ENCODE data around the gene TMPRSS13.
"Not testable (repeated sequence)": the region's sequence is repeated elsewhere in the genome, so short reads cannot be mapped to it uniquely, and the experiment has no call there.

TMPRSS13 gene

DNA sequence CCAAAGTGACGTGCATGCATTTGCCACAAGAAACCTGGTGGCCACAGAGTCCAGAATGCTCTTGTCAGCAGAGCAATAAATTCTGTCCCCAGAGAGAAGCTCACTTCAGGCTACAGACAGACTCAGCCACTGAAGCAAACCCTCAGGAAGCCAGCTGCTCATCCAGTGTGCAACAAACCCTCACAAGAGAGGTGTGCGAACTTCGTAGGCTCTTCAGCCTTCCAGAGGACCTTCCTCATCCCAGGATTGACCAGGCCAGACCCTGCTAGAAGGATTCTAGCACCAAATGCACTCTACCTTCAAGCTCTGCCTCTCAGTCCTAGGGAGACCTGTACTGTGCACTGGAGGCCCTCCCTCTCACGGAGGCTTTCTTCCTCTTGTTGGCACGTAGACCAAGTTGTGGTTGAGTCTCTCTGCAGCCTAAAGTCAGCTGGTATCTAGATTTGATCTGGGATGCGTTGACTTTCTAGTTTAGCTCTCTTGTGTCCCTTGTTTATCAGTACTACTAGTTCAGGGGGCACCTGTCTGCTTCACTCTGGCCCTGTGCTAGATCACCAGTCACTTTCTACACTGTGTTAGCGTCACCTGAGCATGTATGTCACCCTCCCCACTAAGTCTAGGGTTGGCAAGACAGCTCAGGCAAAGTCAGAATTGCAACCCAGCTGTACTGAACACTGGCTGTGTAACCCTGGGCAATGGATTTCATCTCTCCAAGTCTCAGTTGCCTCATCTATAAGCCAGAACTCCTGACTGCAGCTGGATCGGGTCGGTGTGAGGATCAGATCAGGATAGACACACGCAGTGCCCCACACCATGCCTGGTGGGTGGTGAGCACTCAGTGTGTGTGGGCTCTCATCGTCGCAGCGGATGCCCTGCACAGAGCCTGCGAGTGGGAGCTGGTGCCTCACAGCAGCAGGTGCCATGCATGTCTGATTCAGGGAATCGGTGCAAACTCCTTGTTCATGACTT is 22.1 kb upstream of the TMPRSS13 start:
- peak; percentile 61 for DNase-seq (ENCODE audit: low spot score)

DNA sequence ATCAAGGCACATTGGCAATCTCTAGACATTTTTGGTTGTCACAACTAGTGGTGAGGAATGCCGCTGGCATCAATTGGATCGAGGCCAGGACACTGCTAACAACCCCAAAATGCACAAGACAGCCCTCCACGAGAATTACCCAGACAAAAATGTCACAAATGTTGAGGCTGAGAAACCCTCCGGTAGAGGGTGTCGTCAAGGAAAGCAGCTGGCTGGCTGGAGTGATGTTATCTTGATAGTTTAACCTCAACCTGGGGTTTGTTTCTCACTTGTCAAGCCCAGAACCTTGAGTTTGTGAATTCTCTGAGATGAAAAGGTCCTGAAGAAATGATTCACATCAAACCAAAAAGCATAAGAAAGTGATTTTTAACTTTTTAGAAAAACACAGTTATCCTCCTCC is 21.1 kb upstream of the TMPRSS13 start:
- DNase-seq (ENCODE audit: low spot score) = peak; percentile 88

- DNase-seq (ENCODE audit: low spot score) = no peak
Observed at GRCh38 chr11:117949062-117949461, 19.9 kb upstream of the TMPRSS13 start.

DNA sequence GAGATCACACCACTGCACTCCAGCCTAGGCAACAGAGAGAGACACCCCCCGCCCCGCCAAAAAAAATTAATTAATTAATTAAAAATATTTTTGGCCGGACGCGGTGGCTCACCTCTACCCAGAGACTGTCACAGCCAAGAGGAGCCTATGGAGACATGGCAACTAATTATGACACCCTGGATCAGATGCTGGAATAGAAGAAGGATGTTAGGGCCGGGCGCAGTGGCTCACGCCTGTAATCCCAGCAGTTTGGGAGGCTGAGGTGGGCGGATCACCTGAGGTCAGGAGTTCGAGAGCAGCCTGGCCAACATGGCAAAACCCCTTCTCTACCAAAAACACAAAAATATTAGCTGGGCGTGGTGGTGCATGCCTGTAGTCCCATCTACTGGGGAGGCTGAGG is 19.3 kb upstream of the TMPRSS13 start:
- DNase-seq (ENCODE audit: low spot score) = not testable (repeated sequence)

GRCh38 chr11:117947751-117948150 is 18.5 kb upstream of the TMPRSS13 start:
- DNase-seq (ENCODE audit: low spot score) = not testable (repeated sequence)

DNA sequence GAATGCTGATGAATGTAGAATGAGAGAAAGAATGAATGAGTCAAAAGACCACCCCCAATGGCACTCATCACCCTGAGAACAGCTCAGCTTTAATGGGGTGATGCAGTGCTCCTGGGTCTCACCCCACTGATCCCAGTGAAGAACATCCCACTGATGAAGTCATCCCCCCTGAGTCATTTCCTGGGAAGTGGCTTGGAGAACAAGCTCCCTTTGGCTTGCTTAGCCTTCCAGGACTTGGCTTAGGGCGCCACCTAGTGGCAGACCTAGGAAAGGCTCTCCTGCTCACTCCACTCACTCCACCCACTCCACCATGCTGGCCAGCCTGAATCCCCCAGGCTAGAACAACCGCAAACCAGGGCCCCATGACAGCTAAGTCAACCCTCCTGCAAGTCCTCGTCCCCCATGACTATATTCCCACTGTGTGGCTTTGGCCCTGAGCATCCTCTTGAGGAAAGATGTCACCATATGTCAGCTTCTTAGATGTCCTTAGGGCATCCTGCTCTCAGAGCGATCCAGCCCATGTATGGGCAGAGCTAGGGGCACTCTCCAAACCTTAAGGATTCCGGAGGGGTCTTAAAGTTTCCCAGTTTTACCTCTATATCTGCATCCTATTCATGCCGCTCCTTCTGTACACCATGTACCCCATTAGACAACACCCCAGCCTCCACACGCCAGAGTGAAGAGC is 17.8 kb upstream of the TMPRSS13 start:
- DNase-seq (ENCODE audit: low spot score) = peak; percentile 84

DNA sequence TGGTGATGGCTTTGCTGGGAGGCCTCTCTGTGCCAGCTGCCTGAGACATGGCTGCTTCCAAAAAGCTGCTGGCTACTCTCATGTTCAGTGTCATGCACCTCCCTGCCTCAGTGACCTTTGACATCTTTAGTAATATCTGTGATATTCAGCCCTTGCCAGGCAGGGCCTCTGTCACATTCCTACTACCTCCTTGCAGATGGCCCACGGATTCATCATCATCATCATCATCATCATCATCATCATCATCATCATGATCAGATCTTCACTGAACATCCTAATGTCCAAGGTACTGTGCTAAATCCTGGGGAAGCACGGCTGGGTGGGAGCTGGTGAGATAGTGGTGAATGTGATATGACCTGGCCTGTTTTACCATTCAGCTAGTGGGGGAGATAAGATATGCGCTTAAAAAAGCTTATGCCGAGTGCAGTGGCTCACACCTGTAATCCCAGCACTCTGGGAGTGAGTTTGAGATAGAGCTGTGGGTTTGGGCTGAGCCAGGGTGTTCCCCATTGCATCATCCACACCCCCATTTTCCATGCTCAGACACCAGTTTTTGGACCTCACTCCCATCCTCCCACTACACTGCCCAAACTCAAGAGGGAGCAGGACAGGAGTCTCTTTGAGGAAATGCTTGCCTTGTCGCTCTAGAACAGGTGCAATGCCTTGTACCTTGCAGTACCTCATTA is 17.1 kb upstream of the TMPRSS13 start:
- DNase-seq (ENCODE audit: low spot score) = no peak

- no peak for DNase-seq (ENCODE audit: low spot score)
Observed at GRCh38 chr11:117945047-117945810, 16.0 kb upstream of the TMPRSS13 start.

GRCh38 chr11:117944554-117944953 is 15.4 kb upstream of the TMPRSS13 start:
- no peak for DNase-seq (ENCODE audit: low spot score)

GRCh38 chr11:117941976-117942654 is 12.9 kb upstream of the TMPRSS13 start:
- DNase-seq (ENCODE audit: low spot score) = no peak

GRCh38 chr11:117941163-117941707 is 12.0 kb upstream of the TMPRSS13 start:
- DNase-seq (ENCODE audit: low spot score) = no peak

DNA sequence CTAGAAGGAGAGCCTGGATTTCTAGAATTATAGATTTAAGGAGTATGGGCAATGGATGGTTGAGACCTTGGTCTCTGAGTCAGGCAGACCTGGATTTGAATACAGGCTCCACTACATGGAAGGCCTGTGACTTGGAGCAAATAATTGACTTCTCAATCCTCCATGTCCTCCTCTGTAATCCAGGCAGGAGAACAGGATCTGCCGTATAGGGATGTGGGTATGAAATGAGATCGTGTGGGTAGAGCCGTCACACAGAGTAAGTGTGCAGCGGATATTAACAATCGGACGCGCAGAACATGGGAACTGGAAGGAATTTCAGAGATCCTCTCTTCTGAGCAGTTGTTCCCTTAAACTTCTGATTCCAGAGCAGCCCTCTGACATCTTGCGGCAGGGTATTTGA is 11.5 kb upstream of the TMPRSS13 start:
- no peak for DNase-seq (ENCODE audit: low spot score)

- no peak for DNase-seq (ENCODE audit: low spot score)
Observed at GRCh38 chr11:117936973-117937372, 7.8 kb upstream of the TMPRSS13 start.

- no peak for DNase-seq (ENCODE audit: low spot score)
Observed at GRCh38 chr11:117934526-117935307, 5.5 kb upstream of the TMPRSS13 start.

- DNase-seq (ENCODE audit: low spot score) = no peak
Observed at GRCh38 chr11:117933930-117934329, 4.7 kb upstream of the TMPRSS13 start.

DNA sequence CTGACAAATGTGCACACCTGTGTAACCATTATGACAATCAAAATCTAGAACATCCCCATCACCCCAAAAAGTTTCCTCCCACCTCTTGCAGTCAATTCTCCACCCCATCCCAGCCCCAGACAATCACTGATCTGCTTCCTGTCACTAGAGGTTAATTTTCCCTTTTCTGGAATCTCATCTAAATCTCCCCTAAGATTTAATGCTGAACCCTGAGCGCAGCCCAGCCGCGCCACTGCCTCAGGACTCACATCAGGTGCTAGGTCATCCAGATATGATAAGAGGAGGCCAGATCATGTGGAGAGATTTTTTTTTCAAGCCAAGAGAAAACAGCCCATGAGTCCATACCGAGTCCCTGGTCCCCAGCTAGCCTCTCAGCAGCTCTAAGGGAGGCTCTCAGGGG is 4.3 kb upstream of the TMPRSS13 start:
- DNase-seq (ENCODE audit: low spot score) = no peak

DNA sequence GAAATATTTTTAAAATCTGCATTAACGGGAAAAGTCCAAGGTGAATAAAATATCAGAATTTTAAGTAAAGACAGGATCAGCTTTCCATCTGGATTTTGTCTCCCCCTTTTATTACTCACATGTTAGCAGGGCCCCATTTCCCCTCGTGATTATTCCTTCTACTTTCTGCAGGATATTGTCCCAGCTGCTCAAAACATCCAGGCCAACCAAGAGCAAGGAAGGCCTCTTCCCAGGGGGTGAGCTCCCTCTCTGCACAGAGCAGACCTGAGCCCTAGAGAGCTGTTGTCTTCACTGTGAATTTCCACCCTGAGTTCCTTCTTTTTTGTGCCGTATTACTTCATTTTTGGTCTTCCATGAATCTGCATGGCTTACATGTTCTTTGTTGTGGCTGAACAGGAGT is 3.7 kb upstream of the TMPRSS13 start:
- DNase-seq (ENCODE audit: low spot score) = no peak

- no peak for DNase-seq (ENCODE audit: low spot score)
Observed at GRCh38 chr11:117932426-117932825, 3.2 kb upstream of the TMPRSS13 start.

- peak; percentile 27 for DNase-seq (ENCODE audit: low spot score)
Observed at GRCh38 chr11:117931971-117932370, 2.8 kb upstream of the TMPRSS13 start.

DNA sequence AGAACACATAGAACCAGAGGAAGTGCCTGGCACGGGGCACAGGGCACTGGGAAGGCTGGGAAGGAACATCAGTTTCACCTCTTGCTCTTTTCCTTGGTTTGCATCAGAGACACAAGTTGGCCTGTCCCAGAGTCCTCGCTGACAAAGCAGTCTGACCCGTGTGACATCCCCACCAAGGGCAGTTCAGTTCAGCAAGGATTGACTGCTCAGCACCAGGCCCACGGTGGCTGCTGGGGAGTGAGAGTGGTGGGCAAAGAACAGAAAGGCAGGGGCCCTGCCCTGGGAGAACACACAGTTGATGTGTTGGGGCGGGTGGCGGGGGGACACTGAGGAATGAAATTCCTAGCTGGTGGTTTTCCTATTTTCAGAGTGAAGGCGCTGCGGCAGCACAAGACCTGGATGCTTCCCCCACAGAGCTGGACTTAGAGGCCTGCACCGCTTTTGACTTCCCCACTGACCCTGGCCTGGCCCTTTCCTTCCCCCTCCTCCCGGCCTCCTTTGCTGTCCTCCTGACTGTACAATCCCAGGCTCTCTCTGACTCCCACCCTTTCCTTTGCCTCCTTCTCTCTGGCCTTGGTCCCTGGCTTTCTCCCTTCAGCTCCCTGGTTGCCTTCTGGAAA is 2.2 kb upstream of the TMPRSS13 start:
- no peak for DNase-seq (ENCODE audit: low spot score)

Data from CD4-positive, alpha-beta T cell treated with Interleukin-2 at 100 ng/mL for 4 hours (primary cell).